Measurements from ENCODE around the gene FNDC3B. TPM values are rescaled to one million over a fixed set of nuclear protein-coding genes. Genes with fewer than 3 reads are reported as not detected.

Gene FNDC3B
- total RNA-seq, 1 experiment from 2014 or later, result 149 TPM

DNA sequence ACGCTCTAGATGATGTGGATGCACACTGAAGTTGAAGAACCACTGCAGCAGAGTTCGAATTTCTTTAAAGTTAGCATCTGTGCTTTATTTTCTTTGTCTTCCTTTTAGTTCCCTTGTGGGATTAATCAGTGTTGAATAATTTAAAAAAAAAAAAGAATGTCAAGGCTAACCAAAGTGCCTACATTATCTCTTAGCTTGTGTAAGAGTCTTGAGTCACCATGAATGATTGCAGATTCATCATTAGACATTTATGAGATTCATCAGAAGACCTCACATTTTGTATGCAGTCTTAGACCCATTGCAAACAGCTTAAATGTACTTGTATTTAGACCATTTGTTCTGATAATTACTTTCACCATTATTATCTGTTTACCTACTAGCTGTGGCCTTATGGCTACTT, 182.2 kb downstream of the FNDC3B start:
- Mint-ChIP-seq H3K9me3 (ENCODE audit: unreplicated experiment) (no peaks in the 10 kb centered on the region), H3K4me3 (ENCODE audit: unreplicated experiment) (no peak overlapping the region), H3K27ac (ENCODE audit: low read depth, unreplicated experiment) (no peak overlapping the region), H3K4me1 (ENCODE audit: insufficient read depth, unreplicated experiment) (peaks cover 39% of the 10 kb centered on the region), H3K36me3 (ENCODE audit: insufficient read depth, unreplicated experiment) (peaks cover 5% of the 10 kb centered on the region), H3K27me3 (ENCODE audit: insufficient read depth, unreplicated experiment) (no peaks in the 10 kb centered on the region)
- peak; percentile 44 for DNase-seq (ENCODE audit: unreplicated experiment)
- BruUV-seq (replicated peaks), result no TSS peak
- ChIA-PET CTCF (interaction anchor here (0.6 to 2.8 kb wide), 4 partner anchors 83 to 1556 kb away, joined by 3 to 15 read pairs (median 4); no protein-coding TSS in a partner anchor), POLR2A (interaction anchor here (0.8 to 1.0 kb wide), 2 partner anchors 20 to 59 kb away, joined by 4 read pairs; no protein-coding TSS in a partner anchor)
- intact Hi-C loops (cut with micrococcal nuclease), result loop anchor here (5.0 kb wide), 1 partner anchor 89 kb away; no protein-coding TSS in a partner anchor
- TF ChIP-seq, protein P1, sequence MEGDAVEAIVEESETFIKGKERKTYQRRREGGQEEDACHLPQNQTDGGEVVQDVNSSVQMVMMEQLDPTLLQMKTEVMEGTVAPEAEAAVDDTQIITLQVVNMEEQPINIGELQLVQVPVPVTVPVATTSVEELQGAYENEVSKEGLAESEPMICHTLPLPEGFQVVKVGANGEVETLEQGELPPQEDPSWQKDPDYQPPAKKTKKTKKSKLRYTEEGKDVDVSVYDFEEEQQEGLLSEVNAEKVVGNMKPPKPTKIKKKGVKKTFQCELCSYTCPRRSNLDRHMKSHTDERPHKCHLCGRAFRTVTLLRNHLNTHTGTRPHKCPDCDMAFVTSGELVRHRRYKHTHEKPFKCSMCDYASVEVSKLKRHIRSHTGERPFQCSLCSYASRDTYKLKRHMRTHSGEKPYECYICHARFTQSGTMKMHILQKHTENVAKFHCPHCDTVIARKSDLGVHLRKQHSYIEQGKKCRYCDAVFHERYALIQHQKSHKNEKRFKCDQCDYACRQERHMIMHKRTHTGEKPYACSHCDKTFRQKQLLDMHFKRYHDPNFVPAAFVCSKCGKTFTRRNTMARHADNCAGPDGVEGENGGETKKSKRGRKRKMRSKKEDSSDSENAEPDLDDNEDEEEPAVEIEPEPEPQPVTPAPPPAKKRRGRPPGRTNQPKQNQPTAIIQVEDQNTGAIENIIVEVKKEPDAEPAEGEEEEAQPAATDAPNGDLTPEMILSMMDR (IDR thresholded peaks at IDR 0.05; ENCODE audit: unreplicated experiment), result no peak

DNA sequence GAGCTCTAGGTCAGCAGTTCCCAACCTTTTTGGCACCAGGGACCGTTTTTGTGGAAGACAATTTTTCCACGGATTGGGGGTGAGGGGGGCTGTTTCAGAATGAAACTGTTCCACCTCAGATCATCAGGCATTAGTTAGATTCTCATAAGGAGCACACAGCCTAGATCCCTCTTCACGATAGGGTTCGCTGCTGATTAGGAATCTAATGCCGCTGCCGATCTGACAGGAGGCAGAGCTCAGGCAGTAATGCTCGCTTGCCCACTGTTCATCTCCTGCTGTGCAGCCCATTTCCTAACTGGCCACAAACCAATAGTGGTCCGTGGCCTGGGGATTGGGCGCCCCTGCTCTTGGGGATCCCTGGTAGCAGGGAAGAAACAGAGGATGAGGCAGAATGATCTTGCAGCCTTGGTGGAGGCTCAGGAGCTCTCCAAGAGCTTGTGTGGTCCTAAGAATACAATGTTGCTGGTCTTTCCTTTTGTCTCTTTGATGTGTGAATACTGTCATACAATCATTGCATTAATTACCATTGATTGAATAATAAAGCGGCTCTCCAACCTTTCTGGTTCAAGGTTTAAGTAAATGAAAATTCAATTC, 183.2 kb downstream of the FNDC3B start:
- Mint-ChIP-seq H3K9me3 (ENCODE audit: unreplicated experiment) (no peaks in the 10 kb centered on the region), H3K36me3 (ENCODE audit: insufficient read depth, unreplicated experiment) (peaks cover 8% of the 10 kb centered on the region), H3K4me1 (ENCODE audit: insufficient read depth, unreplicated experiment) (peaks cover 28% of the 10 kb centered on the region), H3K4me3 (ENCODE audit: unreplicated experiment) (no peak overlapping the region), H3K27me3 (ENCODE audit: insufficient read depth, unreplicated experiment) (no peaks in the 10 kb centered on the region), H3K27ac (ENCODE audit: low read depth, unreplicated experiment) (no peak overlapping the region)
- CTCF ChIA-PET, result interaction anchor here (0.6 to 2.8 kb wide), 3 partner anchors 14 to 110 kb away, joined by 4 to 15 read pairs (median 5); no protein-coding TSS in a partner anchor
- TF ChIP-seq, protein P1 (IDR thresholded peaks at IDR 0.05; ENCODE audit: unreplicated experiment), result no peak
- no peak for DNase-seq (ENCODE audit: unreplicated experiment)
- POLR2A ChIA-PET, result no interaction called here
- intact Hi-C loops (cut with micrococcal nuclease), result loop anchor here (5.0 kb wide), 1 partner anchor 90 kb away; no protein-coding TSS in a partner anchor
- no TSS peak for BruUV-seq (replicated peaks)

DNA sequence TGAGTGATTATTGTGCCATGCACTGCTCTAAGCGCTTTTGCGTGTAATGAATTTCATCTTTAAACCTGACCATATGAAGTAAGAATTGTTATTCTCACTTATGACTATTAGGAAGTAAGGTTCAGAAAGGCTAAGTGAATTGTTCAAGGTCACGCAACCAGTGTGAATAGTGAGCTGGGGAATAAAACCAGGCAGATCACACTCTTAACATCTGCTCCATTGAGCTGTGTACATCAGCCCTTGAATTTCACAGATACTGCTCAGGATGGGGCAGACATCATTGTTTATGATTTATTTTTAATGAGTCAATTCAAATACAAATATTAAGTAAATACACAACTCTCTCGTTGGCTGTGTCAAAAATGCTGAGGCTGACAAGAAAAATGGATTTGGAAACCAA, 184.5 kb downstream of the FNDC3B start:
- Mint-ChIP-seq H3K36me3 (ENCODE audit: insufficient read depth, unreplicated experiment) (peaks cover 18% of the 10 kb centered on the region), H3K4me1 (ENCODE audit: insufficient read depth, unreplicated experiment) (peaks cover 15% of the 10 kb centered on the region), H3K27ac (ENCODE audit: low read depth, unreplicated experiment) (no peak overlapping the region), H3K9me3 (ENCODE audit: unreplicated experiment) (no peaks in the 10 kb centered on the region), H3K4me3 (ENCODE audit: unreplicated experiment) (no peak overlapping the region), H3K27me3 (ENCODE audit: insufficient read depth, unreplicated experiment) (no peaks in the 10 kb centered on the region)
- CTCF ChIA-PET, result interaction anchor here (0.7 to 2.8 kb wide), 2 partner anchors 109 to 260 kb away, joined by 3 to 15 read pairs; no protein-coding TSS in a partner anchor
- BruUV-seq (replicated peaks), result no TSS peak
- TF ChIP-seq, protein P1 (IDR thresholded peaks at IDR 0.05; ENCODE audit: unreplicated experiment), result no peak
- intact Hi-C loops (cut with micrococcal nuclease), result loop anchor here (5.0 kb wide), 1 partner anchor 92 kb away; no protein-coding TSS in a partner anchor
- POLR2A ChIA-PET, result interaction anchor here (0.6 to 1.1 kb wide), 2 partner anchors 12 to 1500 kb away, joined by 3 read pairs; no protein-coding TSS in a partner anchor
- DNase-seq (ENCODE audit: unreplicated experiment), result no peak

DNA sequence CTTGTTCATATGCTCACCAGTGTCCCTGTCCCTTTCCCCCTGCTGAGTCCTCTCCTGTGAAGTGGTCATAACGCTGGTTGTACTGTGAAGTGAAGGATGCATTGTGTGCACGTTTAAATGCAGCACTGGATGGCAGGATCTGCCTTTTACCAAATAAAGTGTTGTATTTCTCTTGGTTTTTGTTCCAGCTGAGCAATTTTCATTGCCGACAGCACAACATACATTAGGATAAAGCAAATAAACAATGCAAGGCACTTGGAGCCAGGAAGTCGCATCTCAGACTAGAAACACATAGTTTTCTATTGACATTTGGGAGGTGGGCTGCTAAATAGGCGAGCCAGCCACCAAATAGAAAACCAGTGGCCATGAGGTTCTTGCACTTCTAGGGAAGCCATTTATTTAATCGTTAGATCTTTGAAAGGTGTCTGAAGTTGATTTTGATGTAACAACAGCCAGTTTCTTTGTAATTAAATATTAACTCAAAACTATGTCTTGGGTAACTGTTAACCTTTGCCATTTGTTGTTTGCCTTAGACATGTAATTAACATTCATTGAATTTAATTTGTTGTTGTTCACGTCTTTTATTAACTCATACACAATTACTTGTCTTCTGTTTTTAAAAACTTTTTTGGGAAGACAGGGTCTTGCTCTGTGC, 185.3 kb downstream of the FNDC3B start:
- Mint-ChIP-seq H3K4me3 (ENCODE audit: unreplicated experiment) (no peak overlapping the region), H3K36me3 (ENCODE audit: insufficient read depth, unreplicated experiment) (peaks cover 19% of the 10 kb centered on the region), H3K4me1 (ENCODE audit: insufficient read depth, unreplicated experiment) (peaks cover 7% of the 10 kb centered on the region), H3K9me3 (ENCODE audit: unreplicated experiment) (no peaks in the 10 kb centered on the region), H3K27ac (ENCODE audit: low read depth, unreplicated experiment) (no peak overlapping the region), H3K27me3 (ENCODE audit: insufficient read depth, unreplicated experiment) (no peaks in the 10 kb centered on the region)
- no peak for DNase-seq (ENCODE audit: unreplicated experiment)
- intact Hi-C loops (cut with micrococcal nuclease), result loop anchor here (5.0 kb wide), 1 partner anchor 92 kb away; no protein-coding TSS in a partner anchor
- TF ChIP-seq, protein P1 (IDR thresholded peaks at IDR 0.05; ENCODE audit: unreplicated experiment), result no peak
- CTCF ChIA-PET, result no interaction called here
- POLR2A ChIA-PET, result interaction anchor here (0.6 to 2.8 kb wide), 3 partner anchors 13 to 14 kb away, joined by 3 to 7 read pairs (median 3); no protein-coding TSS in a partner anchor
- no TSS peak for BruUV-seq (replicated peaks)
